ENCODE data around the gene KSR1.

GRCh38 chr17:27575096-27575911 lies 119.1 kb downstream of the KSR1 start:
- TF ChIP-seq POLR2A (IDR thresholded peaks at IDR 0.05; ENCODE audit: low read depth, low read length): no peak
- TF ChIP-seq RFX5 (IDR thresholded peaks at IDR 0.05; ENCODE audit: low read depth, low read length): no peak
- TF ChIP-seq CTCF (conservative IDR thresholded peaks at IDR 0.05; ENCODE audit: low read depth, low read length): no peak
- TF ChIP-seq BHLHE40 (IDR thresholded peaks at IDR 0.05; ENCODE audit: low read depth, low read length): no peak
- TF ChIP-seq RAD21 (IDR thresholded peaks at IDR 0.05; ENCODE audit: low read length): no peak
- no peak for TF ChIP-seq RCOR1 (IDR thresholded peaks at IDR 0.05; ENCODE audit: insufficient replicate concordance, low read length)
- TF ChIP-seq SMC3 (IDR thresholded peaks at IDR 0.05; ENCODE audit: low read depth, low read length): no peak
- TF ChIP-seq MAZ (IDR thresholded peaks at IDR 0.05; ENCODE audit: borderline replicate concordance, low read depth, low read length): no peak
- TF ChIP-seq ELK1 (IDR thresholded peaks at IDR 0.05; ENCODE audit: borderline replicate concordance, low read depth, low read length): no peak
- no peak for TF ChIP-seq USF2 (IDR thresholded peaks at IDR 0.05; ENCODE audit: low read depth, low read length)
- no peak for TF ChIP-seq MAFK (IDR thresholded peaks at IDR 0.05; ENCODE audit: low read depth, low read length)
